IMR-90 (cell line): ENCODE results near the gene KCNJ6. TPM values are rescaled to one million over a fixed set of nuclear protein-coding genes. Genes with fewer than 3 reads are reported as not detected.
"Not testable (repeated sequence)": the region's sequence is repeated elsewhere in the genome, so short reads cannot be mapped to it uniquely, and the experiment has no call there.

Source experiments
- ATAC-seq: fragments of 200-7000 bp; cut with Tn5 transposase; 2 replicates; pipeline ENCODE4 v1.9.1; 2020; ENCODE audit warnings: low read depth, mild to moderate bottlenecking, moderate library complexity
- BruUV-seq: library from RNA; stranded (reverse); fragments of 400-500 nt; replicated peaks from 2 replicates; lab custom pipeline; 2021; lab: Mats Ljungman, UMichigan
- CTCF ChIA-PET: fragments of 300-600 bp; formaldehyde crosslinking; extraction: SDS; loops from one replicate; lab custom pipeline; 2021; ENCODE audit warnings: antibody characterized with exemption; lab: Yijun Ruan, JAX
- POLR2A ChIA-PET: fragments of 300-600 bp; sonication (Branson Sonifier 250); formaldehyde crosslinking; loops from one replicate; lab custom pipeline; 2022; ENCODE audit warnings: antibody characterized with exemption; ENCODE audit not compliant: unreplicated experiment; lab: Charles Lee
- DNase-seq: peaks from one replicate; pipeline ENCODE4 v3.0.0; 2013
- H2AFZ ChIP-seq: replicated peaks from 2 replicates; pipeline ENCODE3; 2013; ENCODE audit warnings: low read length, mild to moderate bottlenecking; ENCODE audit not compliant: poor library complexity
- H2AK5ac ChIP-seq: 2 replicates; pipeline ENCODE4 v1.6.1; 2013; ENCODE audit warnings: low read depth, low read length, inconsistent platforms
- H2AK9ac ChIP-seq: replicated peaks from 2 replicates; pipeline ENCODE3; 2013; ENCODE audit warnings: mild to moderate bottlenecking, low read depth, low read length, moderate library complexity; ENCODE audit not compliant: poor library complexity
- H2BK120ac ChIP-seq: 2 replicates; pipeline ENCODE4 v1.6.1; 2013; ENCODE audit warnings: low read depth, low read length, inconsistent platforms
- H2BK15ac ChIP-seq: 3 replicates; pipeline ENCODE4 v1.6.1; 2013; ENCODE audit warnings: low read depth, low read length, inconsistent platforms
- H2BK20ac ChIP-seq: 2 replicates; pipeline ENCODE4 v1.6.1; 2013; ENCODE audit warnings: low read depth, mild to moderate bottlenecking, inconsistent platforms, low read length, moderate library complexity
- H2BK5ac ChIP-seq: 2 replicates; pipeline ENCODE4 v1.6.1; 2013; ENCODE audit warnings: mild to moderate bottlenecking, low read depth, low read length, inconsistent platforms; ENCODE audit not compliant: poor library complexity, severe bottlenecking
- H3K14ac ChIP-seq: replicated peaks from 2 replicates; pipeline ENCODE4 v1.6.1; 2013; ENCODE audit warnings: low read depth, low read length, inconsistent platforms
- H3K18ac ChIP-seq: 2 replicates; pipeline ENCODE4 v1.6.1; 2013; ENCODE audit warnings: low read depth, low read length, control low read depth
- H3K23ac ChIP-seq: 2 replicates; pipeline ENCODE4 v1.6.1; 2013; ENCODE audit warnings: low read depth, low read length, inconsistent platforms
- H3K27ac ChIP-seq: 2 replicates; pipeline ENCODE4 v1.5.1; 2013; ENCODE audit warnings: mild to moderate bottlenecking, control low read depth, low read length; ENCODE audit not compliant: insufficient read depth
- H3K27me3 ChIP-seq: 2 replicates; pipeline ENCODE4 v1.6.1; 2013; ENCODE audit warnings: low read length; ENCODE audit not compliant: control insufficient read depth, insufficient read depth
- H3K36me3 ChIP-seq: 2 replicates; pipeline ENCODE4 v1.6.1; 2013; ENCODE audit warnings: low read length, mixed read lengths; ENCODE audit not compliant: control insufficient read depth, insufficient read depth
- H3K4ac ChIP-seq: 2 replicates; pipeline ENCODE4 v1.6.1; 2013; ENCODE audit warnings: low read depth, low read length, inconsistent platforms
- H3K4me1 ChIP-seq: 2 replicates; pipeline ENCODE4 v1.6.1; 2013; ENCODE audit warnings: low read length, mixed read lengths; ENCODE audit not compliant: control insufficient read depth, insufficient read depth
- H3K4me2 ChIP-seq: 2 replicates; pipeline ENCODE4 v1.6.1; 2013; ENCODE audit warnings: low read depth, mild to moderate bottlenecking, control low read depth, low read length, moderate library complexity
- H3K4me3 ChIP-seq: 2 replicates; pipeline ENCODE4 v1.5.1; 2013; ENCODE audit warnings: low read depth, mild to moderate bottlenecking, control low read depth, low read length, moderate library complexity; ENCODE audit not compliant: insufficient read depth
- H3K56ac ChIP-seq: 2 replicates; pipeline ENCODE4 v1.6.1; 2013; ENCODE audit warnings: low read length, inconsistent platforms; ENCODE audit not compliant: insufficient read depth; ENCODE audit errors: extremely low read depth
- H3K79me1 ChIP-seq, 2 experiments: 2 replicates each; pipeline ENCODE4 v1.6.1; 2013; ENCODE audit warnings: low read length in 2 of 2, inconsistent platforms in 1 of 2, low read depth in 1 of 2
- H3K9ac ChIP-seq: 2 replicates; pipeline ENCODE4 v1.6.1; 2013; ENCODE audit warnings: low read depth, low read length, control low read depth
- H3K9me1 ChIP-seq: 2 replicates; pipeline ENCODE4 v1.6.1; 2013; ENCODE audit warnings: low read length, inconsistent platforms; ENCODE audit not compliant: insufficient read depth
- H3K9me3 ChIP-seq: 2 replicates; pipeline ENCODE4 v1.6.1; 2013; ENCODE audit warnings: low read length; ENCODE audit not compliant: control insufficient read depth, insufficient read depth
- H4K20me1 ChIP-seq: 2 replicates; pipeline ENCODE4 v1.6.1; 2013; ENCODE audit warnings: low read length, inconsistent platforms; ENCODE audit not compliant: insufficient read depth
- H4K5ac ChIP-seq: 2 replicates; pipeline ENCODE4 v1.6.1; 2013; ENCODE audit warnings: mild to moderate bottlenecking, low read depth, low read length, control low read depth
- H4K8ac ChIP-seq, 2 experiments: 2 replicates each; pipeline ENCODE4 v1.6.1; 2013; ENCODE audit warnings: low read depth in 2 of 2, low read length in 2 of 2, control low read depth in 1 of 2, inconsistent platforms in 1 of 2
- H4K91ac ChIP-seq: 2 replicates; pipeline ENCODE4 v1.6.1; 2013; ENCODE audit warnings: low read depth, low read length, inconsistent platforms; ENCODE audit not compliant: insufficient read depth
- CEBPB ChIP-seq: IDR thresholded peaks from 2 replicates; pipeline ENCODE4 v1.6.1; 2012; ENCODE audit warnings: low read depth, low read length, improper control_type of control experiment
- CHD1 ChIP-seq: IDR thresholded peaks from 2 replicates; pipeline ENCODE4 v1.6.1; 2012; ENCODE audit warnings: low read depth, low read length, improper control_type of control experiment
- CTCF ChIP-seq: conservative IDR thresholded peaks from 2 replicates; pipeline ENCODE4 v1.5.1; 2012; ENCODE audit warnings: mild to moderate bottlenecking, low read depth, low read length, improper control_type of control experiment
- FOS ChIP-seq: fragments of 150-350 bp; IDR thresholded peaks from 2 replicates; pipeline ENCODE4 v1.6.1; 2016; ENCODE audit warnings: low read depth, low read length
- MAFK ChIP-seq: IDR thresholded peaks from 2 replicates; pipeline ENCODE4 v1.6.1; 2012; ENCODE audit warnings: low read depth, low read length, improper control_type of control experiment
- MAZ ChIP-seq: IDR thresholded peaks from 2 replicates; pipeline ENCODE4 v1.6.1; 2012; ENCODE audit warnings: low read depth, mild to moderate bottlenecking, low read length, improper control_type of control experiment, moderate library complexity, borderline replicate concordance
- MXI1 ChIP-seq: IDR thresholded peaks from 2 replicates; pipeline ENCODE4 v1.6.1; 2012; ENCODE audit warnings: low read depth, mild to moderate bottlenecking, low read length, moderate library complexity, borderline replicate concordance
- POLR2A ChIP-seq: IDR thresholded peaks from 2 replicates; pipeline ENCODE4 v1.6.1; 2012; ENCODE audit warnings: mild to moderate bottlenecking, low read depth, low read length
- SMC3 ChIP-seq: fragments of 150-350 bp; IDR thresholded peaks from 2 replicates; pipeline ENCODE4 v1.6.1; 2016; ENCODE audit warnings: low read depth, mild to moderate bottlenecking, antibody characterized with exemption, low read length, moderate library complexity
- WGBS, 2 experiments: methylation state at CpG; one replicate each; pipeline versions ENCODE4 v1.1.5 to v1.1.7; 2013; ENCODE audit warnings: missing lambda C conversion rate in 2 of 2; ENCODE audit not compliant: insufficient read length in 1 of 2; ENCODE audit errors: extremely low coverage in 2 of 2; 5-methylcytosine and 5-hydroxymethylcytosine counted together
- dilution Hi-C: fragments of 300-500 bp; cut with HindIII; formaldehyde crosslinking; loops from one replicate; pipeline ENCODE4 v1.14.3; 2018; ENCODE audit warnings: low sequenced_read_pairs; ENCODE audit not compliant: unreplicated experiment
- in situ Hi-C: fragments of 300-500 bp; cut with MboI; formaldehyde crosslinking; loops from 3 replicates; pipeline ENCODE4 v1.14.3; 2019; ENCODE audit warnings: low sequenced_read_pairs, inconsistent platforms, mixed read lengths
- intact Hi-C: fragments of 100-400 bp; cut with micrococcal nuclease; formaldehyde crosslinking; loops from 2 replicates; pipeline ENCODE4 v1.10.0; 2022
- polyA plus RNA-seq, 3 experiments: library from polyadenylated mRNA; depleted of rRNA; stranded (reverse); fragments of >200 nt; gene quantifications; 2 replicates each; pipeline ENCODE4 v1.2.3, GENCODE V29; 2012; ENCODE audit warnings: low replicate concordance in 1 of 3
- total RNA-seq: library from RNA; depleted of rRNA; stranded (reverse); fragments of >200 nt; gene quantifications from 2 replicates; pipeline ENCODE4 v1.2.3, GENCODE V29; 2012

The KCNJ6 gene
- total and polyA plus RNA-seq, 2 of the 4 experiments (the other 2 are of a cell fraction), result under 0.01 to 0.02 TPM

DNA sequence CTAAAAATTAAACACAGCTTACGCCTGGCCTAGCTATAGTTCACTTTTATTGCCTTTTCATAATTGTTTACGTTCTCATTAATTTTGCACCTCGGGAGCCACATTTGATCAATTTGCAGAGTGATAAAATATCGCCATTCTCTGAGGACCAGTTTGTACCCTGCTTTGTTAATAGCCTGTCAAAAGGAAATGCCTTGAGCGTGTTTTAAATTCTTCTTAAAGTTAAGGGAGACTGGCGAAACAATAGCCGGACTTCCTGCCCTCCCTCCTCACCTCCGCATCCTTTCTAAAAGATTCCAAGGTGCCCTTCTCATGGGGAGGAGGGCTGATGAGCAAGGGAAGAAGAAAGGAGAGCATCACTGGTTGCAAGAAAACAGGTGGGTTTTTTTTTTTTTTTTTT, 271.6 kb downstream of the KCNJ6 start:
- intact Hi-C loops (no loop called here), in situ Hi-C loops (no loop called here), dilution Hi-C loops (no loop called here)
- ChIA-PET POLR2A (no interaction called here), CTCF (no interaction called here)
- Histone ChIP-seq H3K4ac (no peak overlapping the region), H3K27me3 (peaks cover 25% of the 10 kb centered on the region), H3K27ac (no peak overlapping the region), H2BK20ac (no peak overlapping the region), H3K9me1 (no peaks in the 10 kb centered on the region; the same call in 1 of the 2 replicates), H2BK15ac (no peak overlapping the region), H2BK5ac (no peak overlapping the region), H3K23ac (no peak overlapping the region), H4K8ac (no peak overlapping the region), H4K20me1 (no peaks in the 10 kb centered on the region), H2AFZ (no peak overlapping the region), H3K4me3 (no peak overlapping the region), H3K56ac (no peak overlapping the region), H2BK120ac (no peak overlapping the region), H3K4me1 (no peaks in the 10 kb centered on the region), H3K79me1 (no peaks in the 10 kb centered on the region), H2AK9ac (no peak overlapping the region), H3K36me3 (no peaks in the 10 kb centered on the region), H3K9ac (no peak overlapping the region), H3K4me2 (no peak overlapping the region), H4K91ac (no peak overlapping the region), H4K5ac (no peak overlapping the region), H3K14ac (no peak overlapping the region), H3K18ac (no peak overlapping the region), H3K9me3 (no peaks in the 10 kb centered on the region), H2AK5ac (no peak overlapping the region)
- TF ChIP-seq MAFK (no peak), CHD1 (no peak), CTCF (no peak), SMC3 (no peak), MXI1 (no peak), POLR2A (no peak), FOS (no peak), CEBPB (no peak), MAZ (no peak)
- no peak for ATAC-seq
- BruUV-seq, result no TSS peak
- 80% methylated on average over 1 of the region's 8 CpGs; no CpG with 5 or more reads in 1 of the 2 experiments for WGBS, 2 experiments
- no peak for DNase-seq

GRCh38 chr21:37643862-37644261, 272.4 kb downstream of the KCNJ6 start:
- H3K4me1 ChIP-seq, ATAC-seq, H4K91ac ChIP-seq, H2BK5ac ChIP-seq, H3K18ac ChIP-seq, H3K9ac ChIP-seq, H3K4ac ChIP-seq, intact Hi-C loops, H2AK5ac ChIP-seq, H4K20me1 ChIP-seq, dilution Hi-C loops, H3K14ac ChIP-seq, H3K56ac ChIP-seq, H2AK9ac ChIP-seq, H3K27ac ChIP-seq, H4K8ac ChIP-seq, H3K9me1 ChIP-seq, POLR2A ChIA-PET, BruUV-seq, H2BK15ac ChIP-seq, H2BK20ac ChIP-seq, H3K4me2 ChIP-seq, H3K36me3 ChIP-seq, H2BK120ac ChIP-seq, CTCF ChIA-PET, H2AFZ ChIP-seq, H3K79me1 ChIP-seq, H3K23ac ChIP-seq, H3K4me3 ChIP-seq, in situ Hi-C loops, H4K5ac ChIP-seq, H3K9me3 ChIP-seq, DNase-seq: not testable (repeated sequence)
- peaks cover 22% of the 10 kb centered on the region for H3K27me3 ChIP-seq
